H1 (cell line): Measurements from ENCODE around the gene RAD54L. TPM values are rescaled to one million over a fixed set of nuclear protein-coding genes. Genes with fewer than 3 reads are reported as not detected.

Experiments used
- CTCF ChIA-PET: fragments of 300-600 bp; sonication (Branson Sonifier 250); formaldehyde crosslinking; loops from one replicate; lab custom pipeline; 2021; ENCODE audit not compliant: partially characterized antibody; lab: Charles Lee
- POLR2A ChIA-PET: fragments of 300-600 bp; sonication (Branson Sonifier 250); formaldehyde crosslinking; loops from one replicate; lab custom pipeline; 2021; ENCODE audit warnings: inconsistent platforms; ENCODE audit not compliant: partially characterized antibody; lab: Charles Lee
- DNase-seq, 2 experiments: peaks; one replicate each; pipeline versions ENCODE4 v3.0.0 to v3.0.0-alpha.2; 2010 to 2022; ENCODE audit warnings: low spot score in 2 of 2, low read depth in 1 of 2, mixed read lengths in 1 of 2
- FAIRE-seq: peaks from 2 replicates; lab custom pipeline; 2011; peaks lifted over from hg19 to GRCh38; lab: Jason Lieb, UNC
- H2AFZ ChIP-seq: 2 replicates; pipeline ENCODE4 v1.8.1; 2012; ENCODE audit warnings: low read length, inconsistent platforms
- H2AK5ac ChIP-seq: 2 replicates; pipeline ENCODE4 v1.6.1; 2013; ENCODE audit warnings: low read depth, low read length
- H2BK120ac ChIP-seq: replicated peaks from 2 replicates; pipeline ENCODE3; 2013; ENCODE audit warnings: low read depth, low read length, inconsistent platforms
- H2BK12ac ChIP-seq: 2 replicates; pipeline ENCODE4 v1.6.1; 2013; ENCODE audit warnings: low read depth, low read length
- H2BK15ac ChIP-seq: 2 replicates; pipeline ENCODE4 v1.6.1; 2013; ENCODE audit warnings: low read length
- H2BK20ac ChIP-seq: 2 replicates; pipeline ENCODE4 v1.6.1; 2013; ENCODE audit warnings: low read length
- H2BK5ac ChIP-seq: 2 replicates; pipeline ENCODE4 v1.6.1; 2013; ENCODE audit warnings: low read depth, low read length
- H3K14ac ChIP-seq: 2 replicates; pipeline ENCODE4 v1.6.1; 2013; ENCODE audit warnings: inconsistent platforms; ENCODE audit not compliant: insufficient read length
- H3K18ac ChIP-seq: 2 replicates; pipeline ENCODE4 v1.6.1; 2013; ENCODE audit warnings: low read length; ENCODE audit errors: extremely low read depth
- H3K23ac ChIP-seq: 2 replicates; pipeline ENCODE4 v1.6.1; 2013; ENCODE audit warnings: inconsistent platforms; ENCODE audit not compliant: insufficient read length
- H3K23me2 ChIP-seq: 2 replicates; pipeline ENCODE4 v1.6.1; 2013; ENCODE audit warnings: low read depth, low read length
- H3K27ac ChIP-seq: 2 replicates; pipeline ENCODE4 v1.6.1; 2011; ENCODE audit warnings: low read depth, low read length, inconsistent platforms
- H3K27me3 ChIP-seq, 4 experiments: replicated peaks in 1 of 4; 1 replicate in 1 of 4; 2 replicates in 3 of 4; pipeline versions ENCODE4 v1.6.1 to v1.8.1; 2011 to 2013; ENCODE audit warnings: low read length in 3 of 4, mild to moderate bottlenecking in 3 of 4, inconsistent platforms in 2 of 4, mixed read lengths in 2 of 4, moderate library complexity in 1 of 4; ENCODE audit not compliant: control insufficient read depth in 3 of 4, insufficient read depth in 3 of 4; ENCODE audit errors: extremely low read depth in 1 of 4
- H3K36me3 ChIP-seq, 4 experiments: 2 replicates each; pipeline versions ENCODE4 v1.6.1 to v1.8.1; 2011 to 2013; ENCODE audit warnings: mild to moderate bottlenecking in 4 of 4, low read length in 3 of 4, moderate library complexity in 2 of 4, control low read depth in 1 of 4, inconsistent platforms in 1 of 4; ENCODE audit not compliant: insufficient read depth in 4 of 4, control insufficient read depth in 2 of 4
- H3K4ac ChIP-seq: replicated peaks from 2 replicates; pipeline ENCODE3; 2013; ENCODE audit warnings: low read length, low read depth, mixed read lengths, inconsistent platforms; ENCODE audit not compliant: insufficient read length
- H3K4me1 ChIP-seq, 4 experiments: replicated peaks in 1 of 4; 1 replicate in 1 of 4; 2 replicates in 3 of 4; pipeline versions ENCODE4 v1.6.1 to v1.8.1; 2011 to 2013; ENCODE audit warnings: low read length in 3 of 4, inconsistent platforms in 2 of 4, mixed read lengths in 1 of 4; ENCODE audit not compliant: insufficient read depth in 4 of 4, control insufficient read depth in 3 of 4
- H3K4me2 ChIP-seq, 2 experiments: 2 replicates each; pipeline versions ENCODE4 v1.6.1 to v1.8.1; 2011 to 2013; ENCODE audit warnings: low read depth in 2 of 2, low read length in 2 of 2, control low read depth in 1 of 2, inconsistent platforms in 1 of 2, mild to moderate bottlenecking in 1 of 2; ENCODE audit not compliant: insufficient read depth in 1 of 2
- H3K4me3 ChIP-seq, 4 experiments: fragments of 200-600, 300-600 bp in 1 of 4; sonication (generic), shearing (Covaris generic), sonication (Bioruptor Twin) in 1 of 4; 2 replicates each; pipeline versions ENCODE4 v1.5.1 to v1.8.1; 2011 to 2016; ENCODE audit warnings: low read length in 4 of 4, low read depth in 3 of 4, control low read depth in 2 of 4, inconsistent platforms in 2 of 4, mild to moderate bottlenecking in 2 of 4, mixed read lengths in 1 of 4, moderate library complexity in 1 of 4; ENCODE audit not compliant: insufficient read depth in 2 of 4; ENCODE audit errors: extremely low read depth in 1 of 4
- H3K56ac ChIP-seq: replicated peaks from 2 replicates; pipeline ENCODE3; 2013; ENCODE audit warnings: low read depth, mild to moderate bottlenecking, mixed read lengths, low read length, inconsistent platforms; ENCODE audit not compliant: insufficient read length
- H3K79me1 ChIP-seq: 2 replicates; pipeline ENCODE4 v1.6.1; 2013; ENCODE audit warnings: low read depth, low read length, control low read depth
- H3K79me2 ChIP-seq, 2 experiments: 2 replicates each; pipeline versions ENCODE4 v1.6.1 to v1.8.1; 2012 to 2013; ENCODE audit warnings: low read length in 2 of 2, mild to moderate bottlenecking in 2 of 2, inconsistent platforms in 1 of 2; ENCODE audit not compliant: insufficient read depth in 2 of 2, control insufficient read depth in 1 of 2
- H3K9ac ChIP-seq, 4 experiments: replicated peaks in 1 of 4; 1 replicate in 1 of 4; 2 replicates in 3 of 4; pipeline versions ENCODE4 v1.6.1 to v1.8.1; 2011 to 2013; ENCODE audit warnings: low read depth in 3 of 4, low read length in 3 of 4, control low read depth in 2 of 4, mild to moderate bottlenecking in 2 of 4, moderate library complexity in 2 of 4, inconsistent platforms in 1 of 4; ENCODE audit errors: extremely low read depth in 1 of 4
- H3K9me3 ChIP-seq, 2 experiments: 2 replicates each; pipeline versions ENCODE4 v1.6.1 to v1.8.1; 2012 to 2013; ENCODE audit warnings: mild to moderate bottlenecking in 2 of 2, moderate library complexity in 2 of 2, control low read depth in 1 of 2, inconsistent platforms in 1 of 2, low read depth in 1 of 2, low read length in 1 of 2, mixed read lengths in 1 of 2; ENCODE audit not compliant: insufficient read depth in 2 of 2
- H4K20me1 ChIP-seq, 2 experiments: replicated peaks in 1 of 2; 2 replicates each; pipeline versions ENCODE3 to v1.8.1; 2011 to 2013; ENCODE audit warnings: inconsistent platforms in 2 of 2, low read length in 2 of 2, mild to moderate bottlenecking in 1 of 2; ENCODE audit not compliant: insufficient read depth in 2 of 2, control insufficient read depth in 1 of 2
- H4K5ac ChIP-seq: 2 replicates; pipeline ENCODE4 v1.6.1; 2013; ENCODE audit warnings: low read length, low read depth, mixed read lengths, inconsistent platforms; ENCODE audit not compliant: insufficient read length
- H4K8ac ChIP-seq: 2 replicates; pipeline ENCODE4 v1.8.0; 2013; ENCODE audit warnings: mild to moderate bottlenecking, moderate library complexity, low read length, inconsistent platforms; ENCODE audit not compliant: insufficient read depth; ENCODE audit errors: extremely low read depth
- H4K91ac ChIP-seq: replicated peaks from 2 replicates; pipeline ENCODE3; 2013; ENCODE audit warnings: low read length, mixed read lengths, inconsistent platforms; ENCODE audit not compliant: insufficient read length
- ATF2 ChIP-seq: IDR thresholded peaks from 2 replicates; pipeline ENCODE4 v1.6.1; 2012; ENCODE audit warnings: low read length, inconsistent platforms
- BCL11A ChIP-seq, 2 experiments: IDR thresholded peaks; one replicate each; pipeline ENCODE4 v1.6.1; 2011; ENCODE audit warnings: low read depth in 2 of 2, low read length in 2 of 2, mild to moderate bottlenecking in 2 of 2
- CBX5 ChIP-seq: fragments of 300-800, 300-1000 bp; sonication (generic); IDR thresholded peaks from 2 replicates; pipeline ENCODE4 v1.7.1; 2016; ENCODE audit warnings: antibody characterized with exemption, low read length, low read depth
- CEBPB ChIP-seq: IDR thresholded peaks from 2 replicates; pipeline ENCODE4 v1.6.1; 2012; ENCODE audit warnings: low read depth, low read length
- CHD1 ChIP-seq: IDR thresholded peaks from 2 replicates; pipeline ENCODE4 v1.6.1; 2012; ENCODE audit warnings: low read depth, low read length, improper control_type of control experiment
- CTBP2 ChIP-seq: IDR thresholded peaks from 2 replicates; pipeline ENCODE4 v1.7.0; 2011; ENCODE audit warnings: borderline replicate concordance, mild to moderate bottlenecking, moderate library complexity, mixed read lengths, low read length; ENCODE audit not compliant: insufficient read depth, insufficient read length
- EGR1 ChIP-seq: IDR thresholded peaks from 2 replicates; pipeline ENCODE4 v1.6.1; 2011; ENCODE audit warnings: low read depth, low read length, borderline replicate concordance
- GTF2F1 ChIP-seq: IDR thresholded peaks from 2 replicates; pipeline ENCODE4 v1.6.1; 2012; ENCODE audit warnings: low read depth, low read length, improper control_type of control experiment, borderline replicate concordance
- MAX ChIP-seq: IDR thresholded peaks from 2 replicates; pipeline ENCODE4 v1.6.1; 2012; ENCODE audit warnings: inconsistent platforms
- NRF1 ChIP-seq: IDR thresholded peaks from 2 replicates; pipeline ENCODE4 v1.6.1; 2011; ENCODE audit warnings: mild to moderate bottlenecking, low read depth, low read length, improper control_type of control experiment
- WGBS, 2 experiments: shearing (Covaris generic) in 1 of 2; methylation state at CpG; one replicate each; pipeline versions ENCODE4 v1.1.6 to v1.1.7; 2013 to 2015; ENCODE audit warnings: low lambda C conversion rate in 2 of 2, mixed read lengths in 2 of 2, inconsistent platforms in 1 of 2, low coverage in 1 of 2, missing lambda C conversion rate in 1 of 2; ENCODE audit not compliant: insufficient replicate concordance in 2 of 2, insufficient coverage in 1 of 2, insufficient read length in 1 of 2; ENCODE audit errors: extremely low coverage in 1 of 2, missing lambda C conversion rate in 1 of 2; 5-methylcytosine and 5-hydroxymethylcytosine counted together
- polyA plus RNA-seq, 7 experiments: library from polyadenylated mRNA; depleted of rRNA in 3 of 7; stranded (reverse) in 5 of 7; unstranded in 2 of 7; fragments of >200 nt in 5 of 7; fragments of 200-250 nt in 2 of 7; gene quantifications; 1 replicate in 5 of 7; 2 replicates in 1 of 7; 4 replicates in 1 of 7; pipeline versions ENCODE4 v1.2.1 to v1.2.3, GENCODE V29; 2011 to 2013; ENCODE audit warnings: missing spikeins in 2 of 7, mixed read lengths in 2 of 7
- total RNA-seq: library from RNA; stranded (reverse); fragmentation: NEBNext Ultra II Directional; extraction: Animal tissue kit (Norgen Biotek cat#: 25700); gene quantifications from 2 replicates; pipeline ENCODE4 v1.2.1, GENCODE V29; 2021

The RAD54L gene
- total and polyA plus RNA-seq, 2 of the 8 experiments (the other 6 are each of a cell fraction or from before 2014, with no cell fraction given) = 43.5 to 50.3 TPM

- Histone ChIP-seq H3K18ac (no peak overlapping the region), H3K79me1 (no peaks in the 10 kb centered on the region), H3K27me3 (no peaks in the 10 kb centered on the region), H3K56ac (no peak overlapping the region), H3K9ac (no peak overlapping the region), H4K91ac (no peak overlapping the region), H2AK5ac (no peak overlapping the region), H3K4me3 (no peak overlapping the region), H3K79me2 (no peaks in the 10 kb centered on the region), H3K4me1 (peaks cover 2 to 6% (median 4%) of the 10 kb centered on the region in 4 experiments; a peak in 5 of 7 replicates), H4K8ac (no peak overlapping the region), H4K5ac (no peak overlapping the region), H3K27ac (no peak overlapping the region), H3K14ac (no peak overlapping the region), H2BK15ac (no peak overlapping the region), H2BK120ac (no peak overlapping the region), H3K4ac (no peak overlapping the region), H2AFZ (no peak overlapping the region), H2BK12ac (no peak overlapping the region), H3K23me2 (no peaks in the 10 kb centered on the region), H3K4me2 (no peak overlapping the region), H3K23ac (no peak overlapping the region), H4K20me1 (no peaks in the 10 kb centered on the region), H3K36me3 (no peaks in the 10 kb centered on the region), H2BK20ac (no peak overlapping the region), H2BK5ac (no peak overlapping the region), H3K9me3 (no peaks in the 10 kb centered on the region)
- WGBS, 2 experiments = 87% methylated on average over 8 of the region's 8 CpGs; no CpG with 5 or more reads in 1 of the 2 experiments
- DNase-seq (no peak), FAIRE-seq (no peak)
- ChIA-PET POLR2A (interaction anchor here (1.1 to 2.4 kb wide), 3 partner anchors 9 to 15 kb away, joined by 3 to 6 read pairs (median 4); partner anchors contain the start of gene LURAP1), CTCF (interaction anchor here (1.0 to 1.2 kb wide), 3 partner anchors 23 to 35 kb away, joined by 3 to 4 read pairs (median 3); no protein-coding TSS in a partner anchor)
- TF ChIP-seq BCL11A (IDR thresholded peaks at IDR 0.05; ENCODE audit: low read depth in 2 of 2, low read length in 2 of 2) = no peak
- TF ChIP-seq MAX = no peak
- TF ChIP-seq NRF1 = no peak
- no peak for TF ChIP-seq CTBP2
- TF ChIP-seq CBX5 = no peak
- no peak for TF ChIP-seq CHD1
- TF ChIP-seq CEBPB = no peak
- TF ChIP-seq EGR1 = no peak
- no peak for TF ChIP-seq ATF2
- TF ChIP-seq GTF2F1 = no peak
Observed at GRCh38 chr1:46218443-46218842, 29.1 kb upstream of the RAD54L start.
